A673 (cell line): ENCODE results near the gene P2RY14. TPM values are rescaled to one million over a fixed set of nuclear protein-coding genes. Genes with fewer than 3 reads are reported as not detected.
A peak's percentile ranks its signal among the peaks of the same experiment; 100 is the strongest.

Experiments used
- BruUV-seq: library from RNA; stranded (reverse); fragments of 400-500 nt; replicated peaks from 2 replicates; lab custom pipeline; 2021; lab: Mats Ljungman, UMichigan
- CTCF ChIA-PET: fragments of 300-600 bp; sonication (Branson Sonifier 250); formaldehyde crosslinking; loops from one replicate; lab custom pipeline; 2022; ENCODE audit warnings: antibody characterized with exemption; lab: Charles Lee
- POLR2A ChIA-PET: fragments of 300-600 bp; sonication (Branson Sonifier 250); formaldehyde crosslinking; loops from one replicate; lab custom pipeline; 2022; ENCODE audit warnings: antibody characterized with exemption; ENCODE audit not compliant: low non-redundant PET; lab: Charles Lee
- DNase-seq: peaks from one replicate; pipeline ENCODE4 v3.0.0-alpha.2; 2015; ENCODE audit warnings: low spot score
- H3K27ac ChIP-seq: fragments of 200-600 bp; sonication (generic); 2 replicates; pipeline ENCODE4 v1.5.1; 2016; ENCODE audit warnings: mixed run types, low read depth, mild to moderate bottlenecking, mixed read lengths, antibody characterized with exemption, low read length; ENCODE audit not compliant: poor library complexity, severe bottlenecking
- H3K27me3 ChIP-seq: fragments of 200-600 bp; sonication (generic); replicated peaks from 2 replicates; pipeline ENCODE4 v1.6.1; 2017; ENCODE audit warnings: mixed run types, low read depth, mild to moderate bottlenecking, mixed read lengths, antibody characterized with exemption, low read length; ENCODE audit not compliant: insufficient read depth, poor library complexity
- H3K36me3 ChIP-seq: fragments of 200-600 bp; sonication (generic); 2 replicates; pipeline ENCODE4 v1.6.1; 2016; ENCODE audit warnings: mixed run types, mild to moderate bottlenecking, mixed read lengths, antibody characterized with exemption, low read length; ENCODE audit not compliant: insufficient read depth, poor library complexity, severe bottlenecking
- H3K4me1 ChIP-seq: fragments of 200-600 bp; sonication (generic); 2 replicates; pipeline ENCODE4 v1.6.1; 2017; ENCODE audit warnings: mixed run types, mild to moderate bottlenecking, mixed read lengths, antibody characterized with exemption, low read length; ENCODE audit not compliant: insufficient read depth, poor library complexity, severe bottlenecking
- H3K4me3 ChIP-seq: fragments of 200-600 bp; sonication (generic); 2 replicates; pipeline ENCODE4 v1.5.1; 2016; ENCODE audit warnings: low read depth, mixed run types, mild to moderate bottlenecking, mixed read lengths, low read length; ENCODE audit not compliant: poor library complexity, severe bottlenecking
- H3K9me3 ChIP-seq: fragments of 200-600 bp; sonication (generic); 2 replicates; pipeline ENCODE4 v1.6.1; 2016; ENCODE audit warnings: mixed run types, low read depth, mild to moderate bottlenecking, mixed read lengths, antibody characterized with exemption, low read length; ENCODE audit not compliant: poor library complexity, severe bottlenecking
- EZH2 ChIP-seq: fragments of 200-600 bp; sonication (generic); IDR thresholded peaks from 2 replicates; pipeline ENCODE4 v1.6.1; 2017; ENCODE audit warnings: borderline replicate concordance, low read depth, mild to moderate bottlenecking, mixed read lengths, antibody characterized with exemption, low read length; ENCODE audit not compliant: poor library complexity, severe bottlenecking
- intact Hi-C: fragments of 100-400 bp; cut with micrococcal nuclease; formaldehyde crosslinking; loops from one replicate; pipeline ENCODE4 v1.10.0; 2022; ENCODE audit not compliant: unreplicated experiment
- total RNA-seq: library from RNA; stranded (reverse); gene quantifications from 2 replicates; pipeline ENCODE4 v1.2.3, GENCODE V29; 2021
- TF ChIP-seq, protein P1 (sequence below): fragments of 300-800, 200-600 bp; sonication (generic); conservative IDR thresholded peaks from 2 replicates; pipeline ENCODE4 v1.5.1; 2017; ENCODE audit warnings: low read depth, mild to moderate bottlenecking, antibody characterized with exemption, low read length, moderate library complexity, mixed read lengths

Gene P2RY14
- total RNA-seq, 1 experiment from 2014 or later: not detected

DNA sequence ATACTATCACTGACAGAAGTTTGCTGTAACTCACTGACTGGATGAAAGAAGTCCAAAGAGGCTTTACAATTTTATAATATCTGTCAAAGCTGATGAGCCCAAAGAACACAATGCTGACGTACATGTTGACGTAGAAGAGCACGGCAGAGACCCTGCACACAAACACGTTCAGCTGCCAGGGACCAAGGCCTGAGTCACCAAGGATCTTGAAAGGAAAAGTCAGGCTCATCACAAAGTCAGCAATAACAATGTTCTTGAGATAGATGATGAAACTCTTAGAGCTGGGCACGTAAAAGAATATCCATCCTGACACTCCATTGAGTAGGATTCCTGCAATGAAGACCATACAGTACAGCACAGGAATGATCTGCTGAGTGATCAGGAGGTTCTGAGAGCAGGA, 64.5 kb downstream of the P2RY14 start:
- intact Hi-C loops: no loop called here
- Histone ChIP-seq H3K27ac (no peak overlapping the region), H3K4me3 (no peak overlapping the region), H3K4me1 (no peaks in the 10 kb centered on the region), H3K27me3 (no peaks in the 10 kb centered on the region), H3K9me3 (no peaks in the 10 kb centered on the region), H3K36me3 (no peaks in the 10 kb centered on the region)
- TF ChIP-seq, protein P1, sequence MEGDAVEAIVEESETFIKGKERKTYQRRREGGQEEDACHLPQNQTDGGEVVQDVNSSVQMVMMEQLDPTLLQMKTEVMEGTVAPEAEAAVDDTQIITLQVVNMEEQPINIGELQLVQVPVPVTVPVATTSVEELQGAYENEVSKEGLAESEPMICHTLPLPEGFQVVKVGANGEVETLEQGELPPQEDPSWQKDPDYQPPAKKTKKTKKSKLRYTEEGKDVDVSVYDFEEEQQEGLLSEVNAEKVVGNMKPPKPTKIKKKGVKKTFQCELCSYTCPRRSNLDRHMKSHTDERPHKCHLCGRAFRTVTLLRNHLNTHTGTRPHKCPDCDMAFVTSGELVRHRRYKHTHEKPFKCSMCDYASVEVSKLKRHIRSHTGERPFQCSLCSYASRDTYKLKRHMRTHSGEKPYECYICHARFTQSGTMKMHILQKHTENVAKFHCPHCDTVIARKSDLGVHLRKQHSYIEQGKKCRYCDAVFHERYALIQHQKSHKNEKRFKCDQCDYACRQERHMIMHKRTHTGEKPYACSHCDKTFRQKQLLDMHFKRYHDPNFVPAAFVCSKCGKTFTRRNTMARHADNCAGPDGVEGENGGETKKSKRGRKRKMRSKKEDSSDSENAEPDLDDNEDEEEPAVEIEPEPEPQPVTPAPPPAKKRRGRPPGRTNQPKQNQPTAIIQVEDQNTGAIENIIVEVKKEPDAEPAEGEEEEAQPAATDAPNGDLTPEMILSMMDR: no peak
- no peak for TF ChIP-seq EZH2
- no peak for DNase-seq
- BruUV-seq: no TSS peak
- POLR2A ChIA-PET: no interaction called here
- CTCF ChIA-PET: interaction anchor here (0.5 kb wide), 1 partner anchor 114 kb away, joined by 3 read pairs; no protein-coding TSS in a partner anchor

DNA sequence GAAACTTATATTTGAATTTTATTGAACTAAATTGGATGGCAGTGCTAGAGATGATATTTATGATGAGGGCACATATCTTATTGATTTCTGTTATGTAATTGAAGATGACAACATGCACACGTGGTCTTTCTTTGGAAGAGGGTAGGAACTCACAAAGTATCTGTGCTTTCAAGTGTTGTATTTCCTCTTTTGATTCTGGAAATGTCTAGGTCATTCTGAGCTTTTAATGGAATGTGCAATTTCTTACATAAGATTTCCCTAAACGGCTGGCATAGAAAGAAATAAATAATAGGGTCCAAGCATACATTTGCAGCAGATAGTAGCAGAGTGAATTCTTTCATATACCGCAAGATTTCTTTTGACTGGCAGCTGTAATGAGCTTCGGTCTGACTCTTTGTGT, 65.2 kb downstream of the P2RY14 start:
- Histone ChIP-seq H3K4me1 (no peaks in the 10 kb centered on the region), H3K27me3 (no peaks in the 10 kb centered on the region), H3K4me3 (no peak overlapping the region), H3K36me3 (no peaks in the 10 kb centered on the region), H3K27ac (no peak overlapping the region), H3K9me3 (no peaks in the 10 kb centered on the region)
- POLR2A ChIA-PET: no interaction called here
- TF ChIP-seq, protein P1: no peak
- TF ChIP-seq EZH2: no peak
- BruUV-seq: no TSS peak
- CTCF ChIA-PET: no interaction called here
- DNase-seq: no peak
- intact Hi-C loops: no loop called here

DNA sequence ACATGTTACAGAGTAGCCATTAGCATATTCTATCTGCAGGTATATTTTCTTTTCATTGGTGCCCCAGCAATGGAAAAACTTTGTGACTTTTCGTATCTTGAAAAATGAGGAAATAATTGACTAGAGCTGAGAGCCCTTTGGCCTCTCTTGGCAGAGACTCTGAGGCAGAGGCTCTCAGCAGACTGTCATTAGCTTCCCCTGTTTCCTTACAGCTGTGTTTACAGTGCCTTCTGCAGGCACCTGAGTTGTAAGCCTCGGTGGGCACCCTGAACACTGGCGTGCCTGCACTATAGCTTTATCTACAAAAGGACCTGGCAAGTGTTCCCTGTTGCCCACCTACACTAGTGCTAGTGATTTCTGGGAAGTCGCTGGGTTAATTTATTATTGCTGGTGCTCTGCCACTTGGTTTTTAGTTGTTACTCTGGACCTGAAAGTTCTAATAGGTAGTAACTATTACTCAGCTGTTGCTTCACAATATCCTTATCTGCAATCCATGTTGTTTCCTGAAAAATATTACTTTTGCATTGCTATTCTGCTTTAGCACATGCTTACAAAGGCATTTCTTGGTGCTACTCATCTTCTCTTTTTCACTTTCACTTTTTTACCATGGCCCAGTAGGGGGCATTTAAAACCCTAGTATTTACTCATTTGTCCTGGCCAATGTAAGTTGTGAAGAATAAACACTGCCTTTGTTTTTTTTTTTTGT, 67.5 kb downstream of the P2RY14 start:
- CTCF ChIA-PET: no interaction called here
- BruUV-seq: no TSS peak
- TF ChIP-seq, protein P1: 0 out of 2 replicates have a peak, but pooled peaks have one; percentile 22
- no peak for TF ChIP-seq EZH2
- Histone ChIP-seq H3K27me3 (no peaks in the 10 kb centered on the region), H3K4me3 (no peak overlapping the region), H3K4me1 (no peaks in the 10 kb centered on the region), H3K27ac (no peak overlapping the region), H3K9me3 (no peaks in the 10 kb centered on the region), H3K36me3 (no peaks in the 10 kb centered on the region)
- POLR2A ChIA-PET: interaction anchor here (0.7 kb wide), 1 partner anchor 190 kb away, joined by 5 read pairs; no protein-coding TSS in a partner anchor
- DNase-seq: no peak
- intact Hi-C loops: no loop called here
